ENCODE data around the gene PDE8A.

DNA sequence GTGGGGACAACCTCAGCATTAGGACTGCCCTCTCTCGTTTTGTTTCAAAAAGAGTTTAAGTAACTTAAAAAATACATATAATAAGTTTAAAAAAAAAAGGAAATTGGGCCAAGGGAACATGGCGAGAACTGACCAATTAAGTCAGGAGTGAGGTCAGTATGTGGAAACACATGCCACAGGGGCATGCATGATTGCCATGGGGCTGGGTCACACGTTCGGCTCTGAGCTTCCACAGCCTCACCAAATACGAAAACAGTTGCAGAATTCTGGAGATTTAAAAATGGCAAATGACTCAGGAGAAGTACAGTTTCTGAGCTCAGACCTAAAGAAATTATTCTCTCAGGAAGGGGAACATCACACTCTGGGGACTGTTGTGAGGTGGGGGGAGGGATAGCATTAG is 24.1 kb downstream of the PDE8A start:
- TF ChIP-seq, protein P1, sequence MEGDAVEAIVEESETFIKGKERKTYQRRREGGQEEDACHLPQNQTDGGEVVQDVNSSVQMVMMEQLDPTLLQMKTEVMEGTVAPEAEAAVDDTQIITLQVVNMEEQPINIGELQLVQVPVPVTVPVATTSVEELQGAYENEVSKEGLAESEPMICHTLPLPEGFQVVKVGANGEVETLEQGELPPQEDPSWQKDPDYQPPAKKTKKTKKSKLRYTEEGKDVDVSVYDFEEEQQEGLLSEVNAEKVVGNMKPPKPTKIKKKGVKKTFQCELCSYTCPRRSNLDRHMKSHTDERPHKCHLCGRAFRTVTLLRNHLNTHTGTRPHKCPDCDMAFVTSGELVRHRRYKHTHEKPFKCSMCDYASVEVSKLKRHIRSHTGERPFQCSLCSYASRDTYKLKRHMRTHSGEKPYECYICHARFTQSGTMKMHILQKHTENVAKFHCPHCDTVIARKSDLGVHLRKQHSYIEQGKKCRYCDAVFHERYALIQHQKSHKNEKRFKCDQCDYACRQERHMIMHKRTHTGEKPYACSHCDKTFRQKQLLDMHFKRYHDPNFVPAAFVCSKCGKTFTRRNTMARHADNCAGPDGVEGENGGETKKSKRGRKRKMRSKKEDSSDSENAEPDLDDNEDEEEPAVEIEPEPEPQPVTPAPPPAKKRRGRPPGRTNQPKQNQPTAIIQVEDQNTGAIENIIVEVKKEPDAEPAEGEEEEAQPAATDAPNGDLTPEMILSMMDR (IDR thresholded peaks at IDR 0.05), result no peak
- TF ChIP-seq POLR2A (IDR thresholded peaks at IDR 0.05), result no peak

Data from right lobe of liver (tissue), 4 donors.